HPDE6-E6E7 (cell line): ENCODE data around the gene TMEM131.
A peak's percentile ranks its signal among the peaks of the same experiment; 100 is the strongest.
"Not testable (repeated sequence)": the region's sequence is repeated elsewhere in the genome, so short reads cannot be mapped to it uniquely, and the experiment has no call there.

Experiments used
- DNase-seq: peaks from one replicate; pipeline ENCODE4 v3.0.0; 2011; ENCODE audit warnings: missing footprints; ENCODE audit errors: extremely low spot score

TMEM131 gene

DNA sequence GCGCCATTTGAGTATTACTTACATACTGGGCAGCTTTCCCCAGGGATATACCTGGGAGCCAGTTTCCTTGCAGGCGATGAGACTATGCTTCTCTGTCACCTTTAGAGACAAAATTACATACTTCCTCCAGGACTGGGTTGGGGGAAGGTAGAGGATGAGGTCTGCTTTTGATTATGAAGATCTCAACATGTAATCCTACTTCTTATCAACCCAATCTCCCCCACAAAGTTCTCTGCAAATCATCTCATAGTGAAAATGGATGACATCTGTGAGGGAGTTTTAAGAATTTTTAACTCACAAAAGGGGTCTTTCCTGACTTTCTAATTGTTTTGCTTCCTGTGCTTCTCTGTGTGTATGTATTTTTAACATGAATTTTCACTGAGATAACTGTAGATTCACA is 81.9 kb downstream of the TMEM131 start:
- DNase-seq, result no peak

DNA sequence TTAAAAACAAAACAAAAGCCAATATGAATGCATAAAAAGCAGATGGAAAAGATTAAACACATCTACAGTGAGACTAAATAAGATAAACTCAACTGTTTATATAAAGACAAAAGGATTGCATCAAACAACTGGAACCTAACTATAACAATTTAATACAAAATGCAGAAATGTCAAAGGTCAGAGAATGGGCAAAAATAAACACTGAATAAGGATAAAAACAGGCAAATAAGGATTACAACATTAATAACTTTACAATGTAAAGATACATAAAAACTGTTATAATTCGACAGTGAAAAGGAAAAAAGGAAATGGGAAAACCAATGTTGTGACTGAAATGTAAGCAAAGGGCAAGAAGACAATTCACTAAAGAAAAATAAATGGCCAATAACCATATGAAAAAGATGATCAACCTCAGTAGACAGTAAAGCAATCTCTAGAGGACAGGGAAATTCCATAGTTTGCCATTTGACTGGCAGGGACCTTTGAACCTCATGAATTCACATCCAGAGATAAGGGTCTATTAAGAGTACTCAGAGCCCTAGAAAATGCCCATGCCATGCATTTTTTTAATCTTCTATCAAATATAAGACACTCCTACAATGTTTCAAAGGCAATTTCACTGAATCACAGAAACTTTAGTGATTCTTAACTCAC is 83.7 kb downstream of the TMEM131 start:
- DNase-seq, result no peak

DNA sequence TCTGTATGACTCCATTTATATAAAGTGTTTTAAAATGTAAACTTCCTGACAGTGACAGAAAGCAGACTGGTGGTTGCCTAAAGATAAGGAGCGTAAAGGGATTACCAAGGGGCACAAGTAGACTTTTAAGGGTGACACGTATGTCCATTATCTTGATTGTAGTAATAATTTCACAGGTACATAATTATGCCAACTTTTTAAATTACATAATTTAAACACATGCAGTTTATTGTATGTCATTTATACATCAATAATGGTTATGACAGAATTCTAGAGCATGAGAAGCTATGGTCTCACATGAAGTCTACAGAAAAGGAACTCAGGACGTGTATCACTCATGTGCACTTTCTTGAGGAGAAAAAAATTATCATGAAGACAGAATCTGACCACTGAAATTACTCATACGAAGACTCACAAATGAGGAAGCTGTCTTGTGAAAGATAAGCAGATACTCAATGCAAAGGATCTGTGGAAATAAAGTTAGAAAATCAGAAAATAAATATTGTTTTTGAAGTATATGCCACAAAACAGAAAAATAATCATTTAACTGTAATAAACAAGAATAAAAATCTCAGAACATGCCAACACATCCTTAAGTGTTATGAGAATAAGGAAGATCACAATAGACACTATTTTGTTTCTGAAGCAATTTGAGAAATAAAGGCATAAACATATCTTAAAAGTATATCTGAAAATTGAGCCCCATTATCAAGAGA is 84.4 kb downstream of the TMEM131 start:
- no peak for DNase-seq

DNA sequence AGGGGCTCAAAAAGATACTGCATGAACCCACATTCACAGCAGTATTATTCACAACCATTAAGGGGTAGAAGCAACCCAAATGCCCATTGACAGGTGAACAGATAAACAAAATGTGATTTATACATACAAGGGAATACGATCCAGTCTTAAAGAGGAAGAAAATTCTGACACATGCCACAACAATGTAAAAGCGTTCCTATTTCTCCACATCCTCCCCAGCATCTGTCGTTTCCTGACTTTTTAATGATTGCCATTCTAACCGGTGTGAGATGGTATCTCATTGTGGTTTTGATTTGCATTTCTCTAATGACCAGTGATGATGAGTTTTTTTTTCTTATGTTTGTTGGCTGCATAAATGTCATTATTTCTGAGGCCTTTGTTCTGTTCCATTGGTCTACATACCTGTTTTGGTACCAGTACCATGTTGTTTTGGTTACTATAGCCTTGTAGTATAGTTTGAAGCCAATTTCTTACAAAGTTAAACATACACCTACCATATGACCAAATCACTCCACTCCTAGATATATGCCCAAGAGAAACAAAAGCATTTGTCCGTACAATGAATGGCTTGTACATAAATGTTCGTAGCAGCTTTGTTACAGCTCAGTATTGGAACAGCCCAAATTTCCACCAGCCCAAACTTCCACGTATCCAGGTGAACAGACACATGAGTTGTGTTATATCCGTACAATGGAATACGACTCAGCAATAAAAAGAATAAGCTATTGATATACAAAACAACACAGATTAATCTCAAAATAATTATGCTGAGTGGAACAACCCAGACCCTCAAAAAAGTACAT is 85.1 kb downstream of the TMEM131 start:
- no peak for DNase-seq

DNA sequence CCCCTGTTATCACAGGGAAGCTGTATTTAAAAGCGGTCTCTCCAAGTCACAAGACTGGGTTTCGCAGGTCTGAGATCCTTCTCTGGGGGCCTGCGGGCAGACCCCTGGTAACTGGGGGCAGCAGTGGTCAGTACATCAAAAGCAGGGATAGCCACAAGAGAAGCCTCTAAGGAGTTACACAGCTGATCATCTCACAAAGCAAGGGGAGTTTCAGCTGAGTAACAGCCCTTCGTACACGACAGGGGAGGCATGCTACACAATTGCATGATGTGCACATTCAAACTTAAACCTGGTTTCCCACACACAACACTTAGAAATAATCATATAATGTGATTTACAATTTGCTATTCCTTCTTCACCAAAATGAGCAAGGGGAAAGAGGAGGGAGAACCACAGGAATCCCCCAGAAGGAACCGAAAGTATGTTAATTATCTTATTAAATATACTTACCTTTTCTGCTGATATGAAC is 87.5 kb downstream of the TMEM131 start:
- DNase-seq, result no peak

DNA sequence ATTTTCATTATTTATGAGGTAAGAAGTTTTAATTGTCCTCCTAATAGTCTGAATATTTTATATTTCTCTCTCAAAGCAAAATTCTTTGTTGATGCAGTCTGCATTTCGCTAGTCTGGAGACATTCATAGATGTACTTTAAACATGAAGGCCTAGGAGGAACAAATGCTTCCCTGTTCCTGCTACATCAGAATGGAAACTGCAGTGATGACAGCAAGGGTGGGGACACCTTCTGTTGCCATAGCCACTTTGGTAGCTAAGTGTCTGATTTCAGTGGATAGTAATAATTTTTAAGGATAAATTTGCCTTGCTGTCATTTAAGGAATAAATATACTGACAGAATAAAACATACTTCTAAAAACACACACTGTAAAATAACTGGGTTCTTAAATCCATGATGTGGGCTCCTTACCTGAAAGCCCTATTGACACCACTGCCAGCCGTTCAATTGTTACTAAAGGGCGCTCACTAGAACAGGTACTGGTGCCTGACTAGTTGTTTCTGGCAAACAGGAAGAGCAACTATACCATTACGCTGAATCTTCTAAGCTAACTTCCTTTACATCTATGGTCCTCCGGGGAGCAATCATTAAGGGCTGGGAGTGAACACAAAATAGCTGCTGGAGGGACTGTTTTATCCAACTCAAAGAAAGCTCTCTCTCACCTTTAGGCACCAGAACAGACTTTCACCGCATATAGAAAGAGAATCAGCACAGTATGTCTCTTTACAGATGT is 88.2 kb downstream of the TMEM131 start:
- no peak for DNase-seq

DNA sequence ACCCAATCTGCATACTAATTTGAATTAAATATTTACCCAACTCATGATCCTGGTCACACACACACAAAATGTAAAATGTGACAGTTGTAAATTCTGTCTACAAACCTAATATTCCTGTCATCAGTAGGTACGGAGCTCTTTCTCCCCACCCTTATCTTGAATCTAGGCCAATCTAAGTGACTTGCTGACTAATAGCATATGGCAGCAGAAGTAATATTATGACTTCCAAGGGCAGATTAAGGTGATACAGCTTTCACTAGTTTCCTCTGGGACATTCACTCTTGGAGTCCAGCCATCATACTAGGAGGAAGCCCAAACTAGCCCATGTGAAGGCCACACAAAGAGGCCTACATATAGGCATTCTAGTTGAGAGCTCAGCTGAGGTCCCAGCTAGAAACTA is 89.4 kb downstream of the TMEM131 start:
- DNase-seq, result no peak

DNA sequence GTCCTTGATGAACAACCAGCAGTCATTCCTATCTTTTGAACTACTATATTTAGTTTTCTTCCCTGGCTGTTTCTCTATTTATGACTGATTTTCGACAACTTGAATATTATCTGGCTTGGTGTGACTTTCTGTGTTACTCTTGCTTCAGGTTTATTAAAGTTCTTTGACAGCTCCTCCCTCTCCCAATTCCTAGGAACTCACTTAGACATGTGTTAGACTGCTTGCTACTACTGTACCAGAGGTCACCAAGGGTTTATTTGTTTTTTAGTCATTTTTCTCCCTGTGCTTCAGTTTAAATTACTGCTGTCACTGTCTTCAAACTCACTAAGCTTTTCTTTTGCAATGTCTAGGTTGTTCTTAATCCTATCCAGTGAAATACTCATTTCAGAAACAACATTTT is 90.5 kb downstream of the TMEM131 start:
- no peak for DNase-seq

DNA sequence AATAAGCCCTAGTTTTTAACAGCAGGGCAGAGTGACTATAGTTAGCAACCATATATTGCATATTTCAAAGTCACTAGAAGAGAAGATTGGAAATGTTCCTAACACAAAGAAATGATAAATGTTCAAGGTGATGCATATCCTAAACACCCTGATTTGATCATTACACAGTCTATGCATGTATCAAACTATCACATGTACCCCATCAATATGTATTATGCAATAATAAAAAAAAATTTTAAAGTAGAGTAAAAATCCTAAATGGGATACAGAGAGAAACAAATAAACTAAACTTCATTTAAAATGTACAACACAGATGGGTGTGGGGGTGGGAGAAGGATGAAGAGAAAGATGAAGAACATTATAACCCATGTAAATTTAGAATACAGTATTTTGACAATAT is 93.9 kb downstream of the TMEM131 start:
- DNase-seq, result no peak

DNA sequence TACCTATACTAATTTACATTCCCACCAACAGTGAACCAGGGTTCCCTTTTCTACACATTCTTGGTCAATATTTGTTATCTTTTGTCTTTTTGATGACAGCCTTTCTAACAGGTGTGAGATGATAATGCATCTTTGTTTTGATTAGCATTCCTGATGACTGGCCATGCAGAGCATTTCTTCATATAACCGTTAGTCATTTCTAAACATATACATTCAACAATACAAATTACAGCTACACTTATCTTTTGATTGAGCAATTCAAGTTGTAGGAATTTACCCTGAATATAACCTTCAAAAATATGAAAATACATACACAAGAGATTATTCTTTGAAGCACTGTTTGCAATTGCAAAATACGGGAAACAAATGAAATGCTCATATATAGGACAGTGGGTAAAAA is 94.9 kb downstream of the TMEM131 start:
- DNase-seq, result no peak

DNA sequence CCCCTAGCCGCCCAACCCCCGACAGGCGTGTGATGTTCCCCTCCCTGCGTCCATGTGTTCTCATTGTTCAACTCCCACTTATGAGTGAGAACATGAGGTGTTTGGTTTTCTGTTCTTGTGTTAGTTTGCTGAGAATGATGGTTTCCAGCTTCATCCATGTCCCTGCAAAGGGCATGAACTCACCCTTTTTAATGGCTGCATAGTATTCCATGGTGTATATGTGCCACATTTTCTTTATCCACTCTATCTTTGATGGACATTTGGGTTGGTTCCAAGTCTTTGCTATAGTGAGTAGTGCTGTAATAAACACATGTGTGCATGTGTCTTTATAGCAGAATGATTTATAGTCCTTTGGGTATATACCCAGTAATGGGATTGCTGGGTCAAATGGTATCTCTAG is 102.7 kb downstream of the TMEM131 start:
- not testable (repeated sequence) for DNase-seq

DNA sequence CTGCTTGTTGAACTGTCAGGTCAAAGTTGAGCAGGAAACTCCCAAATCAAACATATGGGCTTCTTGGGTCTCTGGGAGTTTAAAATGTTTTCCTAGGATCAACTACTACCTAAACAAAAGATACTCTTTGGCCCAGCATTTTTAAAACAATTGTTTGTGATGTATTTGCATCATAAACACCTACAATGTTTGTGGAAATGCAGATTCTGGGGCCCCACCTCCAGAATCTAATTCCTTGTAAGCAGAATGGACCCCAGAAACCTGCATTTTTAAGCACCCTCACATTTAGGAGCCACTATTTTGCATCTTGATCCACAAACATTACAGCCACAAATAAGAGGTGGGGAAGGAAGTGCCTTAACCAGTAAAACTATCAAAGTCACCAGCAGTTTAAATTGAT is 104.1 kb downstream of the TMEM131 start:
- no peak for DNase-seq

DNA sequence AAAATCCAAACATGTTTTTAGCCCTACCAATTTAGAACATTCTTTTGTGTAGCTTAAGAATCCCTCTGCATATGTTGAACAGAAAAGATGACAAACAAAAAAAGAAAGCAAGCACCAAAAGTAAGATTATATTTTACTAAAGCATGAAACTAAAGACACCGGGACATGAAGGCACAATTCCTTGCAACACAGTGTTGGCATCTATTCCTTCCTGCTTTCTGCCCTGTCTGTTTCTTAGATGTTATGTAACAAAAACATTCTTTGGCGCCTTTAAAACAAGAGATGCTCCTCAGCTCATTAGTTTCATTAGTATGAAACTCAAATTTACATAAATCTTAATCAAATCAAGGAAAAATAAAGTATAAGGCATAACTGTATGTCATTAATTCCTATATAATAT is 106.6 kb downstream of the TMEM131 start:
- no peak for DNase-seq

DNA sequence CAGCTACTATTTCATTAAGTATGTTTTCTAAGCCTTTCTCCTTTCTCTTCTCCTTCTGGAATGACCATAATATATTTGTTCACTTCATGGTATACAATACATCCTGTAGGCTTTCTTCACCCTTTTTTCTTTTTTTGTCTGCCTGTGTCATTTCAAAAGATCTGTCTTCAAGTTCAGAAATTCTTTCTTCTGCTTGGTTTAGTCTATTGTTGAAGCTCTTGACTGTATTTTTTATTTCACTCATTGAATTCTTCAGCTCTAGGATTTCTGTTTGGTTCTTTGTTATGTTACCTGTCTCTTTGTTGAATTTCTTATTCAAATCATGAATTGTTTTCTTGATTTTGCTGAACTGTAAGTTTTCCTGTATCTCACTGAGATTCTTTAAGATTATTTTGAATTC is 109.9 kb downstream of the TMEM131 start:
- no peak for DNase-seq

DNA sequence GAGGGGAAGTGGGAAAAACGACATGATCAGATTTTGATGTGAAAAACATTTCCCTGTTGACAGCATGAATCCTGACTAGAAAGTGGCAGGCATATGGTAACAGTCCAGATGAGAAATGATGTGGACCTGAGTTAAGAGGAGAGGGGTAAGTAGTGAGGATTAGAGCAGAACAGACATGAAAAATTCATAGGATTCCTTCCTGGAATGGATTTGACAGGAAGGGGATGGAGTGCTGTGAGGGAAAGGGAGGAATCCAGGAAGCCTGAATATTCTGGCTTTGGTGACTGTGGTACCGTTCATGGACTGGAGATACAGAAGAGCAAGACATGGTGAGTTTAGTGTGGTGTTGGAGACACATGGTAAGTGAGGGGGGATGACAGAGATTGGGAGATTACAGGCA is 115.4 kb downstream of the TMEM131 start:
- DNase-seq, result no peak

DNA sequence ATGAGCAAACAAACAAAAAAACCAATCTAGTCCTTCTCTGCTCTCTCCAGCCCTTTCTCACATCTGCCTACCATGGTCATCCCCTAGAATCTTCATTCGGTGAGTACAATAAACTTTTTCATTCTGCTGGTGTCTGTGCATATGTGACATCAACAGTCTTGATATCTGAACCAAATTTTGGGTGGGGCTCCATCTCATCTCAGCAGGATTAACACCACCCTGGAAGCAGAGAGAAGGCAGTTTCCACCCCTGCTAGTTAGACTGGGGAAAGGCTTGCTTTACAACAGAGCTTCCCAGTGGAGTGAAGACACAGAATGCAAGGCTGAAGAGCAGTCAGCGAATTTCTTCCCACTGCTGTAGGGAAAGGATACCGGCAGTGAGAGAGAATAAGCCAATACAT is 116.9 kb downstream of the TMEM131 start:
- DNase-seq, result no peak

DNA sequence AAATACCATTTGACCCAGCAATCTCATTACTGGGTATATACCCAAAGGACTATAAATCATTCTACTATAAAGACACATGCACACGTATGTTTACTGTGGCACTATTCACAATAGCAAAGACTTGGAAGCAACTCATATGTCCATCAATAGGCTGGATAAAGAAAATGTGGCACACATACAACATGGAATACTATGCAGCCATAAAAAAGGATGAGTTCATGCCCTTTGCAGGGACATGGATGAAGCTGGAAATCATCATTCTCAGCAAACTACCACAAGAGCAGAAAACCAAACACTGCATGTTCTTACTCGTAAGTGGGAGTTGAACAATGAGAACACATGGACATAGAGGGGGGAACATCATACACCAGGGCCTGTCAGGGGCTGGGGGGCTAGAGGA is 117.4 kb downstream of the TMEM131 start:
- DNase-seq, result not testable (repeated sequence)

DNA sequence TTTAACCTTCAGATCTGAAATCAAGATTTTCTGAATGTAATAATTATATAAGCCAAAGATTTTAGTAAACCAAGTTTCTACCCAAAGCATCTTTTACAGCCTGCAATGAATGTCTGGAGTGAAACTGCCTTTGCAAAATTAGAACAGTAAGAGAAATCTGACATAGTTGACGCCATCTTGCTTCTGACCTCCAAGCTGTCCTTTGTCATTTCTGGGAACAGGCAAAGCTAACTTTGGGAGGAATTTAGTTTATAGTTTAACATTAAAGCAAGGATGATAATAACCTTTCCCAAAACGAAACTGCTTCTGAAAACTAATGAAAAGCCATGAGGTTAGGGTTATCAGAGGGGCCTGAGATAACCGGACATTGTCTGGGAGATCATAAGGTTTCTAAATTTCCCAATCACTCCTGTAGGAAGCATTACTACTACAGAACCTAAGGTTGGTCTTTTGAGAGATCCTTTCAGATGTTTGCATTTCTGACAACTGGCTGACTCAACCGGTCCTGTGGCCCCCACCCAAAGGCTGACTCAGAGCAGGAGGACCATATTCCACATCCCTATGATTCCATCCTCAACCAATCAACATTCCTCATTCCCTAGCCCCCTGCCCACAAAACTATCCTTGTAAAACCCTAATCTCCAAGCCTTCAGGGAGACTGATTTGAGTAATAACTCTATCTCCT is 124.5 kb downstream of the TMEM131 start:
- no peak for DNase-seq

DNA sequence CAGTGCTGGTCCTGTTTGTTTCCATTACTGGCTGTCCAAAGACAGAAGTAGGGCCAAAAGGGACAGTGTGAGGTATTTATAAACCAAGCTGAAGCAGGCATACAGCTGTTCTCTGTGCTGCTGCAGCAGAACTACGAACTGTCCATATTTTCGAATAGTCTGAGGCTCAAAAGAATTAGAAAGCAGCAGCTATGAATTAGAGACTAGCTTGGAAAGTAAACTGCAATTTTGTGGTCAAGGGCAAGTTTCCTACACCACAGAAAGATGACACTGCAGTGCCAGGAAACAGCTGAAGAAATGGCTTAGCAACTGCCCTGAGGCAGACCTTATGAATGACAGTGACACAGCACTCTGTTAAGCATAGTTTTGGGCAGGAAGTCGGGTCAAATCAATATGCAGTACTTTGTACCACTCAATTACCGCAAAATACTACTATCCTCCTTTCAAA is 125.3 kb downstream of the TMEM131 start:
- DNase-seq, result peak; percentile 39

DNA sequence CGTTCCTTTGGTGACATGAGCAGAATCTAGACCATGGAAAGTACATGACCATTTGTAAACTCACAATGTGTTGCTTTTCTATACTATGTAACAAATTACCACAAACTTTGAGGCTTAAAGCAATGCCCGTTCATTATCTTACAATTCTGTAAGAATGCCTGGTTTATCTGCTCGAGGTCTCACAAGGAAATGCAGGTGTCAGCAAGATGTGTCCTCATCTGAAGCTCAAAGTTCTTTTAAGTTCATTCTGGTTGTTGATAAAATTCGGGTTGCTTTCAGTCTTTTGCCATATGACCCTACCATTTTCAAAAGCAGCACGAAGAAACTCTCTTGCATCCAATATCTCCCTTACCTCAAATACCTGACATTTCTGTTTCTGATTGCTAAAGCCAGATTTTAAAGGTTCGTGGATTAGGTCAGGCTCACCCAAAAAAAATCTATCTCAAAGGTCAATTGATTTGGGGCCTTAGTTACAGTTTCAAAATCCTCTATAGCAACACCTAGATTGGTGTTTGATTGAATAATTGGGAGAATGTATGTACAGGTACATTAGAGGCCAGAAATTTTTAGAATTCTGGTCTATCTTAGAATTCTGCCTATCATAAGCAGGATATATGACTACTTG is 125.9 kb downstream of the TMEM131 start:
- no peak for DNase-seq
